ENCODE results near the gene KIF6.

The KIF6 gene

GRCh38 chr6:39407446-39407993, 317.7 kb downstream of the KIF6 start:
- no peak for DNase-seq

DNA sequence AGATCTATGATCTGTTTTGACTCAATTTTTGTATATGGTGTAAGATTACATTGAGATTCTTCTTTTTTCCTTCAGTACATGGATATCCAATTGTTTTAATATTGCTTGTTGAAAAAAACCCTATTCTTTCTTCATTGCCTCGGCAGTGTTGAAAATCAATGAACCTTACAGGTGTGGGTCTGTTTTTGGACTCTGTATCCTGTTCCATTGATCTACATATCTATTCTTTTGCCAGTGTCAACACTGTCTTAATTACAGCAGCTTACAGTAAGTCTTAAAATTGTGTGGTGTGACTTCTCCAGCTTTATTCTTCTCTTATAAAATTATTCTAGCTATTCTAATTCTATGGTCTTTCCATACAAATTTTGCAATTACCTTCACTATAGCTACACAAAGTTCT, 320.9 kb downstream of the KIF6 start:
- DNase-seq, result no peak

DNA sequence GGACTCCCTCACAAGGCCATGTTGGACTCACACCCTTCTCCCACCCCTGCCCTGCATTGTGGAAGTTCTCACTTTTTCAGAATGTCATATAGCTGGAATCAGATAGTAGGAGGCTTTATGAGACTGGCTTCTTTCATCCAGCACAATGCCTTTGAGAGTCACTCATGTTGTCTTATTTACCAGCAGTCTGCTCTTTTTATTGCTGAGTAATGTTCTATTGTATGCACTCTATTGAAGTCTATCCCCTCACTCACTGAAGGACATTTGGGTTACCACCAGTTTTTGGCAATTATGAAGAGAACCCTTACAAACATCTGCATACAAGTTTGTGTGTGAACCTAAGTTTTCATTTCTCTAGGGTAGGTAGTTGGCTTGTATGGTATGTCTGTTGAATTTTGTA, 321.9 kb downstream of the KIF6 start:
- DNase-seq, result no peak

DNA sequence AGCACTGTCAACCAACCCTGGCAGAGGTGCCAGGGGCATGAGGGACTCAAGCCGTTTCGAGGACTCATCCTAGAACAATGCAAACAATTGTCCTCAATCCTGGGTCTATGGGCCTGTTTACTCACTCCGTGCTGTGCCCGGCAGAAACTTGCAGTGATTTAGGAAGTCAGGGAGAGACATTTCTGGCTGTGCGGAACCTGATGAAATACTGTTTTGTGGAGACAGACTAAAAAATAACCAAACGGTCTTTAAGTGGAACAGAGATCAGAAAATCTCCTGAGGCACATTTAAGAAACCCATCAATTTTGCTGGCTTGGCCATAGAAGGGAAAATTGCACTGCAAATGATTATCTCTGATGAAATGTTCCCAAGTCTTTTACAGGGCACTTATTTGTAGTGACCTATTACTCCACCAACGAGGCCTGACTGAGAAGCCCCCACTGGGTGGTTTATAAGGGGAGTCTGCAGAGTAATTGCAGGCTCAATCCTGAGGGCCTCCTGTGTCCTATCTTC, 322.9 kb downstream of the KIF6 start:
- no peak for DNase-seq

DNA sequence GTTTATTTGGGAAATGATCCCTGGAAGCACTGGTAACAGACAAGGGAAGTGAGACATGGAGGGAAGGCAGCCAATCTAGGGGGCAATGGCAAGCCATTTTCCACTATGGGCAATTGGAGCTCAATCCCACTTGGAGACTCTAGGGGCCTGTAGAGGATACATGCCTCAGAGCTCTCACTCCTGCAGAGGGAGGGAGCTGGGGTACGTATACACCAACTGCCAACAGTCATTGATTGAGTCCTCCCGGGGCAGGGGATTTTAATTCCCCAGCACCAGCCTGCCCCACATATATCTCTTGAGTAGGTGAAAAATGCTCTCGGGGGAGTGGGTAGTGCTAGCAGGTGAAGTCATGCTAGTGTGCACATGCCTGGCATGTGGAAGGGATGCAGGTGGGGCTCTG, 323.8 kb downstream of the KIF6 start:
- DNase-seq, result no peak

- no peak for DNase-seq
Observed at GRCh38 chr6:39400026-39400425, 325.2 kb downstream of the KIF6 start.

DNA sequence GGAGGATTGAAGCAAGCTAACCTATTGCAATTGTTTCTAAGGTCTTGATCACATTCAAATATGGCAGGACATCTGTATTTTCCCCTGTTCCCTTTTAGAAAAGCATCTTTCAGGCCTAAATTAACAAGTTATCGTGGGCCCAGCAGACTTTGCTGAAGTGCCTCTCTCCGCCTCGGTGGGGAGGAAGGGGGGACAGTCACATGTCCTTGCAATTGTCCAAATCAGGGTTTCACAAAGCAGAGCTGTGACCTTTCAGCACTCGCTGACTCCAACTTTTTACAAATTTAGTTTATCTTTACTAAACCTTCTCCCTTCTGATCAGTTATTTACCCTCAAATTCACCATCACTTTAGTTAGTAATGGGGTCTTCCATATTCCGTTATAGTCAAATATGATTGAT, 328.4 kb downstream of the KIF6 start:
- DNase-seq, result no peak

DNA sequence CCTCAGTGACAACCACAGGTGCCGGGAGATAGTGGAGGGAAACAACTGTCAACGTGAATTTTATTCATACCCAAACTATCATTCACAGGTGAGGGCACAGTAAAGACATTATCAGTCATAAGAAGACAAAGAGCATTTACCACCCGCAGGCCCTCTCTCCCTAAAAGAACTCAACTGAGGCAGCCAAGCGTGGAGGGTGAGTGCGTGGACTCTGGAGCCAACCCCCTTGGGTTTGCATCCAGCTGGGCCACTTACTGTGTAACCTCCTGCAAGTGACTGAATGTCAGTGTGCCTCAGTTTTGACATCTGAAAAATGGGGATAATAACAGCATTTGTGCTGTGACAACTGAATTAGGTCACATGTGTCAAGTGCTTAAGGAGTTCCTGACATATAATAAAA, 332.1 kb downstream of the KIF6 start:
- no peak for DNase-seq

DNA sequence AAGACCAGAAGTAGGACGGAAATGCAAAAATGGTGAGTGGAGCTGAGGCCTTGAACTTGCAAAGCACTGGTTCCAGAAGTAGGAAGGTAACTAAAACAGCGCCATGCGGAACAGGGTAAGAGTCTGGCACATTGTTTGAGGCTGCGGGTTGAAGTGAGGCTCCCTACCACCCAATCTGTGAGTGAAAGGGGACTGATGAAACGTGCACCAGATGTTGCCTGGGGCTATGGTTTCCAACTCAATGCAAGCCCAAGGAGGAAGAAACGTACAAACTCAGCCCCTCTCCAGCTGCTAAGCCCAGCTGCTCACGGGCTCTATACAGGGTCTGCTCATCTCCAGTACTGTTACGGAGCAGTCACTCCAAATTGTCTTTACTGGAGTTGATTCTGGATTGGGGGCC, 334.0 kb downstream of the KIF6 start:
- no peak for DNase-seq

DNA sequence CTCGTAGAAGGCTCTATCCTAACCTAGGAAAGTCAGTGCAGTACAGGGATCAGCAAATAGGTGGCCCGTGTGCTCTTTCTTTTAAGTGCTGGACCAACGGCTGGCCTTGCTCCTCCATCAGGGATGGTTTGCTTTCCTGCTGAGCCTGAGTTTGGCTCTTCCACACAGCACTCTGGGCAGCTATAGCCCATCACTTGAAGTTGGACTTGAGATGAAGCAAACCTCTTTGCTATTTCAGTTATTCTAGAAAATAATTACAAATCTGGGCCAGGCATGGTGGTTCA, 335.8 kb downstream of the KIF6 start:
- DNase-seq, result no peak

- no peak for DNase-seq
Observed at GRCh38 chr6:39388606-39389483, 336.4 kb downstream of the KIF6 start.

DNA sequence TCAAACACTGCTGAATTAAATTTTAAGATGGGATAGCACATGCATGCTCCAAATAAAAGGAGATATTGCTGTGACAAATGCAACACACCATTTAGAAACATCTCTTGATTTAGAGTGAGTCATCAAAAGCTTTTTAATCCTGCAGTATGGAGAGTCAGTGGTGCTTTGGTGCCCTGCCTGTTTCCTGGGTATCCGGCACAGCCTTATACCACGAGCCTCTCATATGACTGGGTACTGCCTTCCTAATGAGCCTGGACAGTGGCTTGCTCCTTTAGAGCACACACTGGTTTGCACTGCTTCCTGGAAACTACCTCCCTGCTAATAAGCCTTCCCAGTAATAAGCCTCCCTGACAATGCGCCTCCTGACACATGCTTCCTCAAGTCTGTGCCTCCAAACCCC, 337.4 kb downstream of the KIF6 start:
- no peak for DNase-seq

DNA sequence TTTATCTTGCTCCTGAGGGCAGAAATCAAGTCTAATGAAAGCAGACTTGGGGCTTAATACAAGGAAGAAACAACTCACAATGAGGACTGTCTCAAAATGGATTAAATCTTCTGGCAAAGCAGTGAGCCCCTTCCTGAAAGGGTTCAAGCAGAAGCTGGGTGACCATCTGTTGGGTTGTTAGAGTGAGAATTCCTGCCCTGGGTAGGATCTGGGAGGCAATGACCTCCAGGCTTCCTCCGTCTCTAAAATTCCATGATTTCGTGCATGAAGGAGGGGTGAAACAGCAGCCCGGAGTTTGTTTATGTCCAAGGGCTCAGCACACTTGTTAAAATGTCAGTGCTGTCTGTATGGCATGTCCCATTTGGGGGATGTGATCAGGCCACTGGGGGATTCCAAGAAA, 338.7 kb downstream of the KIF6 start:
- no peak for DNase-seq

GRCh38 chr6:39381550-39382140, 343.6 kb downstream of the KIF6 start:
- no peak for DNase-seq

GRCh38 chr6:39380837-39381549, 344.2 kb downstream of the KIF6 start:
- DNase-seq, result no peak

DNA sequence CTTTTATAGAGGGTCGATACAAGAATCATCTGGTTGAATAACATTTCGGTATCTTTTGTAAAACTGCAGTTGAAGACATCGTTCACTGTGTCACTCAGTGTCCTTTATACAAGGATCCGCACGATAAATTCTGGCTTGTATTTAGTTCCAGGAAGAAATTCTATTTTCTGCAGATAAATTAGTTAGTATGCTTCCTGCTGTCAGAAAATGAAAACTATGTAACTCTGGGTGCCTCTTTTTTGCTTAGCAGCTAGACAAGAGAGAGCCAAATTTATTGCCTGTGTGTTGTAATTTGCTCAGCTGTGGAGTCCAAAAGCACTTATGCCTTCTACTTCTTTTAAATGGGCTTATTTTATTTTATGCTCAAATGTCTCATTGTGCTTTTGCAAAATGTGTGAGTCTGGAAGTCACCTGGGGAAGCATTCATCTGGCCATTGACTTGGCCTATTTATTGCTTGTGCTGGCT, 346.2 kb downstream of the KIF6 start:
- no peak for DNase-seq

DNA sequence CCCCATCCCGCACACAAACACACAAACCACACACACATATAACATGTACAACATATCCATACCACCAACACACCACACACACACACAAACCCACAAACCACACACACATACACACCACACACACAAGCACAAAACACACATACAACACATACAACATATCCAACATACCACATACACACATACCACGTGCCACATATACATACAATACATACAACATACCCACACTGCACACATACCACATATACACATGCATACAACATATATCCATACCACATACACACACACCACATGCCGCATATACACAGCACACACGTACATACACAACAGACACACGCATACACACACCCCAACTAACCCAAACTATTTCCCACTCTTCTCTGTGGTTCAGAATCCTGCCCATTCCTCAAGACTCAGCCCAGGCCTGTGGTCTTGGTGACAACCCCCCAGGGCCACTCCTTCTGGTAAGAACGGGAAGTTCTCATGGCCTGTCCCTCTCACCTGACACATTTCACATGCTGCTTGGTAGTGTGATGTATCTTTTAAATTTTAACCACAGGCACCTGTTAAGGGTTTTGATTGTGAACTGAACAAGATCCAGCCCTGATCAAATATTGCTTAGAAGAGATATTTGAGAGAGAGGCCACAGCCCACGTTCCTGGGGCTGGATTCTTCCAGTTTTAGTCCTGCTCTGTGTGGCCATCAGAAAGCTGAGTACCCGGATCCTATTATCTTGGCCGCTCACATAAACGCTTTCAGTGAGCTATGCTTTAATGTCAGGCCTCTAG, 346.8 kb downstream of the KIF6 start:
- no peak for DNase-seq

GRCh38 chr6:39377539-39377950, 347.7 kb downstream of the KIF6 start:
- DNase-seq, result peak; percentile 14

DNA sequence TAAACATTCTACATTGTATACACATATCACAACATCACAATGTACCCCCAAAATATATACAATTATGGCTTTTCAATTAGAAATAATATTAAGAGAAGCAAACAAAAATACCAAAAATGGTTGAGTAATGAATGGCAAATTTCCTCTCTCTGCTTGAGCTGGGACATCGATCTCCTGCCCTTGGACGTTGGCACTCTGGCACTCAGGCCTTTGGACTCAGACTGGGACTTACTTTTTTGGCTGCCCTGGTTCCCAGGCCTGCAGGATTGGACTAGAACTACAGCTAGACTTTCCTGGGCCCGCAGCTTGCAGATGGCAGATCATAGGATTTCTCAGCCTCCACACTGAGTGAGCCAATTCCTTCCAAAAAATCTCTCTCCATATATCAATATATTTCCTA, 349.8 kb downstream of the KIF6 start:
- DNase-seq, result no peak

- DNase-seq, result no peak
Observed at GRCh38 chr6:39370390-39370789, 354.8 kb downstream of the KIF6 start.

- DNase-seq, result no peak
Observed at GRCh38 chr6:39369987-39370386, 355.2 kb downstream of the KIF6 start.

DNA sequence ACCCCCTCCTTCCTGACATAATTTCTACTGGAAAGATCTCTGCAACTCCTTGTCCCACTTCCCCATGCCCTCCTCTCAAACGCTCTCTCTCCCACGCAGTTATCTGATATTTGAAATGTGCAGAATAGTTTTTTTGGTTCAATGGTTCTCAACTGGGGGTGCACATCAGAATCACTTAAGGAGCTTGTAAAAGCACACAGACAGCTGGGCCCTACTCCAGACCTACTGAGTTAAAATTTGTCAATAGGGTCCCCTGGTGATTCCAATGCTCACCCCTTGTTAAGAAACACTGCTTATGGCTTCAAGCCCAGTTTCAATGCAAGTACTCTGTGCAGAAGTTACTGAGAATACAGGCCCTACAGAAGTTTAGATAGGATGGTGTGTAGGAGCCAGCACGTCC, 357.5 kb downstream of the KIF6 start:
- DNase-seq, result no peak

Measured in amniotic stem cell (primary cell).